Measurements from ENCODE around the gene PTPN7.

DNA sequence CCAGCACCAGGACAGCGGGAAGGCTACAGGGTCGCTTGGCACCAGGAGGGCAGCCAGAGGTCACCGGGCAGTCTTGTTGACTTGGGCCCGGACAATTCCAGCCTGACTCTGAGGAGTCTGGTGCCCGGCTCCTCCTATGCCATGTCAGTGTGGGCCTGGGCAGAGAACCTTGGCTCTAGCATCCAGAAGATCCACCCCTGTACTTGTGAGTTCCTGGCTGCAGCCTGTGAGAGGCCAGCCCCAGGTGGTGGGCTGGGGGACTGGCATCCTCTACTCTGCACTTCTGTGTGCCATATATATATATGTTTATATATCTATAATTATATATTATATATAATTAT is 11.6 kb upstream of the PTPN7 start:
- TF ChIP-seq HNF4G (IDR thresholded peaks at IDR 0.05) = no peak
- TF ChIP-seq JUND (IDR thresholded peaks at IDR 0.05) = no peak
- TF ChIP-seq, protein P1, sequence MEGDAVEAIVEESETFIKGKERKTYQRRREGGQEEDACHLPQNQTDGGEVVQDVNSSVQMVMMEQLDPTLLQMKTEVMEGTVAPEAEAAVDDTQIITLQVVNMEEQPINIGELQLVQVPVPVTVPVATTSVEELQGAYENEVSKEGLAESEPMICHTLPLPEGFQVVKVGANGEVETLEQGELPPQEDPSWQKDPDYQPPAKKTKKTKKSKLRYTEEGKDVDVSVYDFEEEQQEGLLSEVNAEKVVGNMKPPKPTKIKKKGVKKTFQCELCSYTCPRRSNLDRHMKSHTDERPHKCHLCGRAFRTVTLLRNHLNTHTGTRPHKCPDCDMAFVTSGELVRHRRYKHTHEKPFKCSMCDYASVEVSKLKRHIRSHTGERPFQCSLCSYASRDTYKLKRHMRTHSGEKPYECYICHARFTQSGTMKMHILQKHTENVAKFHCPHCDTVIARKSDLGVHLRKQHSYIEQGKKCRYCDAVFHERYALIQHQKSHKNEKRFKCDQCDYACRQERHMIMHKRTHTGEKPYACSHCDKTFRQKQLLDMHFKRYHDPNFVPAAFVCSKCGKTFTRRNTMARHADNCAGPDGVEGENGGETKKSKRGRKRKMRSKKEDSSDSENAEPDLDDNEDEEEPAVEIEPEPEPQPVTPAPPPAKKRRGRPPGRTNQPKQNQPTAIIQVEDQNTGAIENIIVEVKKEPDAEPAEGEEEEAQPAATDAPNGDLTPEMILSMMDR (IDR thresholded peaks at IDR 0.05; ENCODE audit: low read depth, low read length, missing input control) = no peak
- TF ChIP-seq, protein P2, sequence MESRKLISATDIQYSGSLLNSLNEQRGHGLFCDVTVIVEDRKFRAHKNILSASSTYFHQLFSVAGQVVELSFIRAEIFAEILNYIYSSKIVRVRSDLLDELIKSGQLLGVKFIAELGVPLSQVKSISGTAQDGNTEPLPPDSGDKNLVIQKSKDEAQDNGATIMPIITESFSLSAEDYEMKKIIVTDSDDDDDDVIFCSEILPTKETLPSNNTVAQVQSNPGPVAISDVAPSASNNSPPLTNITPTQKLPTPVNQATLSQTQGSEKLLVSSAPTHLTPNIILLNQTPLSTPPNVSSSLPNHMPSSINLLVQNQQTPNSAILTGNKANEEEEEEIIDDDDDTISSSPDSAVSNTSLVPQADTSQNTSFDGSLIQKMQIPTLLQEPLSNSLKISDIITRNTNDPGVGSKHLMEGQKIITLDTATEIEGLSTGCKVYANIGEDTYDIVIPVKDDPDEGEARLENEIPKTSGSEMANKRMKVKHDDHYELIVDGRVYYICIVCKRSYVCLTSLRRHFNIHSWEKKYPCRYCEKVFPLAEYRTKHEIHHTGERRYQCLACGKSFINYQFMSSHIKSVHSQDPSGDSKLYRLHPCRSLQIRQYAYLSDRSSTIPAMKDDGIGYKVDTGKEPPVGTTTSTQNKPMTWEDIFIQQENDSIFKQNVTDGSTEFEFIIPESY (IDR thresholded peaks at IDR 0.05) = no peak
- no peak for TF ChIP-seq GABPA (IDR thresholded peaks at IDR 0.05 in 1 of 2, conservative IDR thresholded peaks at IDR 0.05 in 1 of 2)
- TF ChIP-seq, protein P3, sequence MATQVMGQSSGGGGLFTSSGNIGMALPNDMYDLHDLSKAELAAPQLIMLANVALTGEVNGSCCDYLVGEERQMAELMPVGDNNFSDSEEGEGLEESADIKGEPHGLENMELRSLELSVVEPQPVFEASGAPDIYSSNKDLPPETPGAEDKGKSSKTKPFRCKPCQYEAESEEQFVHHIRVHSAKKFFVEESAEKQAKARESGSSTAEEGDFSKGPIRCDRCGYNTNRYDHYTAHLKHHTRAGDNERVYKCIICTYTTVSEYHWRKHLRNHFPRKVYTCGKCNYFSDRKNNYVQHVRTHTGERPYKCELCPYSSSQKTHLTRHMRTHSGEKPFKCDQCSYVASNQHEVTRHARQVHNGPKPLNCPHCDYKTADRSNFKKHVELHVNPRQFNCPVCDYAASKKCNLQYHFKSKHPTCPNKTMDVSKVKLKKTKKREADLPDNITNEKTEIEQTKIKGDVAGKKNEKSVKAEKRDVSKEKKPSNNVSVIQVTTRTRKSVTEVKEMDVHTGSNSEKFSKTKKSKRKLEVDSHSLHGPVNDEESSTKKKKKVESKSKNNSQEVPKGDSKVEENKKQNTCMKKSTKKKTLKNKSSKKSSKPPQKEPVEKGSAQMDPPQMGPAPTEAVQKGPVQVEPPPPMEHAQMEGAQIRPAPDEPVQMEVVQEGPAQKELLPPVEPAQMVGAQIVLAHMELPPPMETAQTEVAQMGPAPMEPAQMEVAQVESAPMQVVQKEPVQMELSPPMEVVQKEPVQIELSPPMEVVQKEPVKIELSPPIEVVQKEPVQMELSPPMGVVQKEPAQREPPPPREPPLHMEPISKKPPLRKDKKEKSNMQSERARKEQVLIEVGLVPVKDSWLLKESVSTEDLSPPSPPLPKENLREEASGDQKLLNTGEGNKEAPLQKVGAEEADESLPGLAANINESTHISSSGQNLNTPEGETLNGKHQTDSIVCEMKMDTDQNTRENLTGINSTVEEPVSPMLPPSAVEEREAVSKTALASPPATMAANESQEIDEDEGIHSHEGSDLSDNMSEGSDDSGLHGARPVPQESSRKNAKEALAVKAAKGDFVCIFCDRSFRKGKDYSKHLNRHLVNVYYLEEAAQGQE (IDR thresholded peaks at IDR 0.05) = no peak
- no peak for TF ChIP-seq RXRA (IDR thresholded peaks at IDR 0.05)

Data from liver (tissue), 3 donors.